Right atrium auricular region (tissue), 2 donors: ENCODE measurements around the gene RASD2. TPM values are rescaled to one million over a fixed set of nuclear protein-coding genes. Genes with fewer than 3 reads are reported as not detected.

ENCODE experiments used
- DNase-seq: peaks from one replicate; pipeline ENCODE4 v3.0.0-alpha.2; 2019; ENCODE audit warnings: low spot score
- H3K27ac ChIP-seq, 2 donors: fragments of 200-600 bp; sonication (generic); 1 replicate in 1 of 2; 2 replicates in 1 of 2; pipeline ENCODE4 v1.5.1; 2016 to 2019
- H3K27me3 ChIP-seq, 2 donors: fragments of 200-600 bp; sonication (generic); one replicate each; pipeline versions ENCODE4 v1.5.1 to v1.6.0; 2017 to 2019
- H3K36me3 ChIP-seq: fragments of 200-600 bp; sonication (generic); one replicate; pipeline ENCODE4 v1.5.1; 2016
- H3K4me1 ChIP-seq, 2 donors: fragments of 200-600 bp; sonication (generic); one replicate each; pipeline versions ENCODE4 v1.5.1 to v1.6.0; 2017 to 2019
- H3K4me3 ChIP-seq, 2 donors: fragments of 200-600 bp; sonication (generic); 1 replicate in 1 of 2; 2 replicates in 1 of 2; pipeline ENCODE4 v1.5.1; 2017 to 2019; ENCODE audit warnings: mild to moderate bottlenecking in 1 of 2, moderate library complexity in 1 of 2
- H3K9me3 ChIP-seq, 2 donors: fragments of 200-600 bp; sonication (generic); one replicate each; pipeline ENCODE4 v1.5.1; 2019
- total RNA-seq, 2 donors: library from RNA; depleted of rRNA; stranded (reverse); fragments of >200 nt; gene quantifications; one replicate each; pipeline ENCODE4 v1.1.0, GENCODE V29; 2016
- TF ChIP-seq, protein P1 (sequence below), 2 donors: fragments of 200-600 bp; sonication (generic); IDR thresholded peaks; one replicate each; pipeline ENCODE4 v1.5.1; 2019; ENCODE audit warnings: antibody characterized with exemption in 2 of 2

RASD2 gene
- total RNA-seq, 2 donors from 2014 or later = 0.94 to 3.1 TPM

DNA sequence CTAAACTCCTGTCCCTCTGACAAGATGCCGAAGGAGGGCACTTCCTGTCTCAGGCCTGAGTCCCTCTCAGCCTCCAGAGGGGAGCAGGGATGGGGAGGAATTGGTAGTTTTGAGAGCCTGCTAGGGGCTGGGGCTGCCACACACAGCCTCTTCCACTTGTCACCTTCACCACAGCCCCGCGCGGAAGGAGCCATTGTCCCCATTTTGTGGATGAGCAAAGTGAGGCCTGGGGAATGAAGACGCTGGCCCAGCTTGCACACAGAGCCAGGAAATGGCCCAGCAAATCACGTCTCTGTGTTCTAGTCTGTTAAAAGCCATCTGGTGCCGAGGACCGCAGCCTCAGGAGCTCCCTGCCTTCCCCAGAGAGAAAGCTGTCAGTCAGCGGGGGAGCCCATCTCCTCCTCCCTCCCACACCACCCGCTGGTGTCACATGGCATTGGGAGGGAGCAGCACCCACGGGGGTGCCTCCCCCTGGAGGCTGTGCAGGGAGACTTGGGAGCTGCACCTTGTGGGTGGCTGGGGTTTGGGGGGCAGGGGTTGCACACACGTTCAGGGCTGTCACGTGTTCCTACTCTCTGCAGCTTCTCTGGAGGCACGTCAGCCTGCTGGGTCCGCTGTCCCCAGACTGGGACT lies 34.6 kb downstream of the RASD2 start:
- no peaks in the 10 kb centered on the region for H3K4me1 ChIP-seq

DNA sequence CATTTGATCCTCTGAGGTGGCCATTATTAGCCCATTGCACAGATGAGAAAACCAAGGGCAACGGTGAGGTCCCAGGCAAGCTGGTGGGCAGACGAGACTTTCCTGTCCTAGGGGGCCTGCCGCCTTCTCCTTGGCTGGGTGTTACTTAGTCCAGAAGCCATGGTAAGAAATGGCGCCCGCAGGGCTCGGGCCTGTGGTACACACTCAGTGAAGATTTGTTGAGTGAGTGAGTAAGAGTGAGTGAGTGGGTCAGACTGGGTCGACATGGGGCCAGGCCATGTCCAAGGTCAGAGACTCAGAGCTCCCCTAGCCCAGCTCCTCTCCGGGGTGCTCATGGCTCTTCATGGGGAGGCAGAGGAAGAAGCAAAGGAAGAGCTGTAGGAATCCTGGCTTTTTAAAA lies 36.0 kb downstream of the RASD2 start:
- no peaks in the 10 kb centered on the region for H3K27me3 ChIP-seq
- TF ChIP-seq, protein P1, sequence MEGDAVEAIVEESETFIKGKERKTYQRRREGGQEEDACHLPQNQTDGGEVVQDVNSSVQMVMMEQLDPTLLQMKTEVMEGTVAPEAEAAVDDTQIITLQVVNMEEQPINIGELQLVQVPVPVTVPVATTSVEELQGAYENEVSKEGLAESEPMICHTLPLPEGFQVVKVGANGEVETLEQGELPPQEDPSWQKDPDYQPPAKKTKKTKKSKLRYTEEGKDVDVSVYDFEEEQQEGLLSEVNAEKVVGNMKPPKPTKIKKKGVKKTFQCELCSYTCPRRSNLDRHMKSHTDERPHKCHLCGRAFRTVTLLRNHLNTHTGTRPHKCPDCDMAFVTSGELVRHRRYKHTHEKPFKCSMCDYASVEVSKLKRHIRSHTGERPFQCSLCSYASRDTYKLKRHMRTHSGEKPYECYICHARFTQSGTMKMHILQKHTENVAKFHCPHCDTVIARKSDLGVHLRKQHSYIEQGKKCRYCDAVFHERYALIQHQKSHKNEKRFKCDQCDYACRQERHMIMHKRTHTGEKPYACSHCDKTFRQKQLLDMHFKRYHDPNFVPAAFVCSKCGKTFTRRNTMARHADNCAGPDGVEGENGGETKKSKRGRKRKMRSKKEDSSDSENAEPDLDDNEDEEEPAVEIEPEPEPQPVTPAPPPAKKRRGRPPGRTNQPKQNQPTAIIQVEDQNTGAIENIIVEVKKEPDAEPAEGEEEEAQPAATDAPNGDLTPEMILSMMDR (IDR thresholded peaks at IDR 0.05) = no peak
- DNase-seq = no peak

More for the DNA sequence above, 34.6 kb downstream of the RASD2 start:
- DNase-seq = no peak
- H3K27me3 ChIP-seq = no peaks in the 10 kb centered on the region
- no peak overlapping the region for H3K4me3 ChIP-seq
- no peak overlapping the region for H3K27ac ChIP-seq
- TF ChIP-seq, protein P1 (IDR thresholded peaks at IDR 0.05) = no peak
- no peaks in the 10 kb centered on the region for H3K9me3 ChIP-seq
- H3K36me3 ChIP-seq = no peaks in the 10 kb centered on the region

DNA sequence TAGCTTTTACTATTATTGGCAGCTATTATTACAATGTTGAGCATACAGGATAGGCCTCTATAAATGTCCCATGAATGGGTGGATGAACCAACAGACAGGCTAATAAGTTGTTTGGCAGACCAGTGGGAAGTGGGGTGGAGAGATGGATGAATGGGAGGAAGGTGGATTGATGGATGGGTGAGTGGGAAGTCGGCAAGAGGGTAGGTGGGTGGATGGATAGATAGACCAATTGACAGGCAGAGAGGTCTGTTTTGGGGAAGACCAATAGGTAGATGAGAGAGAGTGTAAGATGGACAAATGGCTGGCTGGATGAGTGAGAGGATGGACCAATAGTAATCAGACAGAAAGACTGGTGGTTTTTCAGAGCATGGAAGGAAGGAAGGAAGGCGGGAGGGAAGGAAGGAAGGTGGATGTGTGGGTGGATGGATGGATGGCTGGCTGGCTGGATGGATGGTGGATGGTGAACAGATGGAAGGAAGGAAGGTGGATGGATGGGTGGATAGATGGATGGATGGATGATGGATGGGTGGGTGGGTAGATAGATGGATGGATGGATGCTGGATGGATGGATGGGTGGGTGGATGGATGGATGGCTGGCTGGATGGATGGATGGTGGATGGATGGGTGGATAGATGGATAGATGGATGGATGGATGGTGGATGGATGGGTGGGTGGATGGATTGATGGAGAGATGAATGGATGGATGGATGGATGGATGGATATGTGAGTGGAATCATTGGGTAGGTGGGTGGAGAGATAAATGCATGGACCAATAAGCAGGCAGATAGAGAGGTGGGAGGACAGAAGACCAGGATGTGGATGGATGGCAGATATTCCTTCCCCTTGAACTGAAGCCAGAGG lies 37.4 kb downstream of the RASD2 start:
- Histone ChIP-seq H3K27me3 (no peaks in the 10 kb centered on the region), H3K36me3 (no peaks in the 10 kb centered on the region), H3K4me1 (peaks cover 0 to 4% of the 10 kb centered on the region in 2 donors), H3K4me3 (no peak overlapping the region), H3K9me3 (no peaks in the 10 kb centered on the region), H3K27ac (no peak overlapping the region)
- TF ChIP-seq, protein P1 (IDR thresholded peaks at IDR 0.05) = no peak
- no peak for DNase-seq

More for the DNA sequence above, 36.0 kb downstream of the RASD2 start:
- Histone ChIP-seq H3K36me3 (no peaks in the 10 kb centered on the region), H3K9me3 (no peaks in the 10 kb centered on the region), H3K4me1 (no peaks in the 10 kb centered on the region), H3K4me3 (no peak overlapping the region), H3K27ac (no peak overlapping the region)

DNA sequence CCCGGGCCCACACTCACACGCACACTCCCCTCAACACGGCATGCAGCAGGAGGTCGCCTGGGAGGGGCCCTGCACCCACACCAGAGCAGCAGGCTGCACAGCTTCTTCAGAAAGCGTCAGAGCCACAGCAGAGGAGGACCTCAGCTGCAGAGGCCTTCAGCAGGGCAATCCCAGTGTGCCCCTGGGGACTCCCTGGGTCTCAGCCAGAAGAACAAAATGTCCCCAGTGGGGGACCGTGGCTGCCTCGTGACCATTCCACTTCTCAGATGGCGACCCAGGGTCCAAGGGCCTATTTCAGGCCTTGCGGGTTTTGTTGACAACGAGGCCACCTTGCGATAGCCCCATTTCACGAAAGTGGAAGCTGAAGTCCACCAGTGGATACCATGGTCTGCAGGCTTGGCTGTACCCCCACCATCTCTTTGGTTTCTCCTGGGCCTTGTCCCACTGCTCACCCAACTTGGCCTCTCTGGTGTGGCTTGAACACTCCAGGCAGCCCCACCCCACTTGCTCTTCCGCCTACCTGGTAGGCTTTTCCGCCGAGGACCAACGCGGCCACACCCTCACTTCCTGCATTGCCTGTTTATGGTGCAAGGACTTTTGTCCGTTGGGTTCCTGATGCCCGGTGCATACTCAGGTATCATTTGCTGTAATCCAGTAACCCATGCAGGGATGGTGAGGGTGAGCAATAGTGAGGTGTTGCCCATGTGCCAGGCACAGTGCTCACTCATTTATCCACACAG lies 38.4 kb downstream of the RASD2 start:
- H3K36me3 ChIP-seq = no peaks in the 10 kb centered on the region
- H3K4me3 ChIP-seq = no peak overlapping the region
- H3K27ac ChIP-seq = no peak overlapping the region
- no peak for DNase-seq
- no peaks in the 10 kb centered on the region for H3K9me3 ChIP-seq
- H3K4me1 ChIP-seq = peaks cover 0 to 9% of the 10 kb centered on the region in 2 donors
- TF ChIP-seq, protein P1 (IDR thresholded peaks at IDR 0.05) = no peak
- no peaks in the 10 kb centered on the region for H3K27me3 ChIP-seq

DNA sequence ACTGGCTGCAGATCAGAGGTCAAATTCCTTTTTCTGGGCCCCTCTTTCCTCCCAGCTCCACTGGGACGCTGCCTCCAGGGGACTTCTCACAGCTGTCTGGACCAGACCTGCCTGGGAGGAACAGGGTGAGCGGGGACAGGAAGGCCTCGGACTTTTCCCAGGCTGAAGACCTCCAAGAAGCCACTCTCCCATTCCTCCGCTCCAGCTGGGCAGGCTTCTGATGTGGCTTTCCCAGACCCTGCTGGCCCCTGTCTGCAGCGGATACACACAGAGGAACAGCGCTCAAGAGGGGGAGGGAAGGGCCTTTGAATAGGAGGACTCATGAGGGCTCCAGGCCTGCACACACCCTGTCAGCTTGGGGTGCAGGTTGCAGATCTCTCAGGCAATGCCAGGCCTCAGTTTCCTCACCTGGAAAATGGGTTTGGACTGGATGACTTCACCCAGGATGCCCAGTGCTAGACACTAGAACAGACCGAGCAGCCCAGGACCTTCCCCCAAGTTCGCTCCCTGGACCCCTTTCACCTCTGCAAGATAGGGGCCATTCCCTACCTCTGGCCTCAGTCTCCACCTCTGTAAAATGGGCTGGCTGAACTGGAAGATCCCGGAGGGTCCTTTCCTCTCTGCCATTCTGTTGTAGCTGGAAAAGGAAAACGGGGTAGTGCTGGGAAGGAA lies 39.9 kb downstream of the RASD2 start:
- Histone ChIP-seq H3K9me3 (no peaks in the 10 kb centered on the region), H3K27ac (no peak overlapping the region), H3K27me3 (no peaks in the 10 kb centered on the region), H3K4me3 (no peak overlapping the region), H3K4me1 (peaks cover 0 to 9% of the 10 kb centered on the region in 2 donors), H3K36me3 (no peaks in the 10 kb centered on the region)
- no peak for DNase-seq
- TF ChIP-seq, protein P1 (IDR thresholded peaks at IDR 0.05) = no peak
